HG02870 (cell line): ENCODE results near the gene WDFY4.

Experiments used
- ATAC-seq: cut with Tn5 transposase; IDR thresholded peaks from one replicate; pipeline ENCODE4 v1.9.1; 2021; ENCODE audit warnings: mild to moderate bottlenecking, moderate library complexity; ENCODE audit not compliant: unreplicated experiment

WDFY4 gene

DNA sequence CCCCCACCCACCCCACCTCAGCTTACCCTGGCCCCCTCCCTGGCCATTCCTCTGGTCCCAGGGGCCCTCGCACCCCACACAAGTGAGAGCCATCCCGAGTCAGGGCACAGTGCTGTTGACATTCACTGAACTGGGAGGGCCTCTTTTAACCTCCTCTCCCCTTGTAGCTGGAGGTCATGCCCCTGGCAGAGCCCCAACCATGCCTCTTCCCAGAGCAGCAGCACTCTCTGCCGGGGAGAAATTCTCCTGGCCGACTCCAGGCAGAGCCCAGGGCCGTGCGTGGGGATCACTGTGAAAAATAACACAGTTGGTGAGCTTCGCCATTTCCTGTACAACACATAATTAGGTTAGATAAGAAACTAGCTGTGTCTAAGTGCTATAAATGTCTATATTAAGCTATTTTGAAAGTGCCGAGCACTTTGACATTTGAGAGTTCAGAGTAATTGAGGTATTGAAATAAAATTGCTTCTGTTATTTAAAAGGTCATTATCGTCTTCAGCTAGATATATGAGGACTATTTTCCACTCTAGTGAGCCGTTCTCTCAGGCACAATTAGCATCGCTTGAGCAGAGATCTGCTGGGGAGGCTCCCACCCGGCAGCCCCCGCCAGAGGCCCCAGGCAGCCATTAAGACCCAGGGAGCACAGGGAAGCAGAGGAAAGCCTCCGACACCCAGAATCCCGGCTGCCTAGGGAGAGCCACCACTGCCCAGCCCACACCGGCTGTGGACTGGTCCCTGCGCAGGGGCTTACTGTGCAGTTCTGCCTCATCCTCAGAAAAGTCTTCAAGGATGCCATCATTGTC, 317.4 kb downstream of the WDFY4 start:
- ATAC-seq: no peak

GRCh38 chr10:49005270-49005669, 320.6 kb downstream of the WDFY4 start:
- no peak for ATAC-seq

- ATAC-seq: no peak
Measured at GRCh38 chr10:49007129-49007528, 322.5 kb downstream of the WDFY4 start.

DNA sequence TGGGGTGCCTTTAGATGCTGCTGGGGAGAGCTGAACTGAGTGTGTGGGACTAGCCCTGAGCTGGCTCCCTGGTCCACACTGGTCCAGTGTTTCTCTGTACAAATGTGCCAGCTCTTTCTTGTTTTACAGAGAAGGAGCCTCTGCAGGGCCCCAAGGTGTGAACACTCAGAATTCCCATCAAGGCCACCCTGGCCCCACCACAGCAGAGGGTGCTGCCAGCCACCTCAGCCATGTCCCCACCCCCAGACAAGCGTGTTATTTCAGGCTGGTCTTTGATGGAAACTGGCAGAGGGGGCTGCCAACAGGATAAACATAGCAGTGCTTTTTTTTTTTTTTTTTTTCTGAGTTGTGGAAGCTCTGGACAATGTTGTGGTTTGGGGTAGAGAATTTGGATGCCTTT, 323.4 kb downstream of the WDFY4 start:
- ATAC-seq: no peak

- ATAC-seq: no peak
Measured at GRCh38 chr10:49008505-49009198, 324.0 kb downstream of the WDFY4 start.

- ATAC-seq: no peak
Measured at GRCh38 chr10:49009199-49009979, 324.7 kb downstream of the WDFY4 start.

GRCh38 chr10:49010295-49010694, 325.6 kb downstream of the WDFY4 start:
- no peak for ATAC-seq

- no peak for ATAC-seq
Measured at GRCh38 chr10:49010865-49011264, 326.2 kb downstream of the WDFY4 start.

- no peak for ATAC-seq
Measured at GRCh38 chr10:49011756-49012155, 327.1 kb downstream of the WDFY4 start.

DNA sequence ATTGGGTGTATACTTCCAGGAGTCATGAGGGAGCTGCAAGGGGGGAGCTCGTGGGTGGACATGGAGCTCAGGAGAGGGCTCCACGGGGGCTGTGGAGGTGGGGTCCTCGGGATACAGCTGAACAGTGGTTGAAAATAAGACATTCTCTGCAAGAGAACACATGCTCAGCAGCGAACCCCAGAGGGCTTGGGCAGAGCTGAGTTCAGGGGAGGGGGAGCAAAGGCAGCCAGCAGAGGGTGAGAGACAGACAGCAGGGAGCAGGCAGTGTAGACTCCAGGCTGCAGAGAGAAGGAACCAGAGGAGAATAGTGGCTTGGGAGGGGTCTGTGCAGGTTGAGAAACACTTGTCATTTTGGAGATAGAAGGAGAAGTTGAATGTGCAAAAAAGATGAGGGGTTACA, 327.9 kb downstream of the WDFY4 start:
- no peak for ATAC-seq

DNA sequence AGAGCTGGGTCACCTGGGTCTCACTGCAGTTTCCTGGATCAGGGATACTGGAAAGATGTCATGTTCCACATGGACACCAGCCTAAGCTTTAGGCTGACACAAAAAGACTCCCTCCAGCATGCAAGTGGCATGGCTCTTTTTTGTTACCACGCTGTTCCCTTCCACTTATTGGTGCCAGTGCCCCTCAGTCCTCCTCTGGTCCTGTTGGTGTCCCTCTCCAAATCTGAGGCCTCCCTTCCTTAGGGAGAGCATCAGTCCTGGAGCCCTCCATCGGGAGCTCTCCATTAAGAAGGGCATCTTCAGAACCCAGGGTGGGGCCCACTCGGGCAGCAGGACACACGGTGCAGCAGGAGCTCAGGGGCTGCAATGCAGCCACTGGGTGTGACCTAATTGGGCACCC, 331.0 kb downstream of the WDFY4 start:
- no peak for ATAC-seq

DNA sequence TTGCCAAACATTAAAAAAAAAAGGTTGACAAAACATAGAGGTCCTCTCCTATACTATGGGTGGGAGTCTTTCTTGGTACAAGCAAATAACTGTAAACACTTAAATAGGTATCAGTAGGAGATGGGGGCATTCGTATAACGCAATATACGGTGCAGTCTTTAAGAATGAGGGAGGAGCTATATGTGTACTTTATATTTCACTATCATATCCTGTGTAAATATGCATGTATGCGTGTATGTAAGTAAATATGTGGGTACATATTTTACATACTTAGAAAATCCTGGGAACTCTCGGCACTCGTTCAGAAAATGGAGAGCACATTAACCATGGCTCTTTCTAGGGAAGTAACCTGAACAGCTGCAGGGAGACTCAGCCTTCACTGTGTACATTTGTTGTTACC, 337.0 kb downstream of the WDFY4 start:
- no peak for ATAC-seq

DNA sequence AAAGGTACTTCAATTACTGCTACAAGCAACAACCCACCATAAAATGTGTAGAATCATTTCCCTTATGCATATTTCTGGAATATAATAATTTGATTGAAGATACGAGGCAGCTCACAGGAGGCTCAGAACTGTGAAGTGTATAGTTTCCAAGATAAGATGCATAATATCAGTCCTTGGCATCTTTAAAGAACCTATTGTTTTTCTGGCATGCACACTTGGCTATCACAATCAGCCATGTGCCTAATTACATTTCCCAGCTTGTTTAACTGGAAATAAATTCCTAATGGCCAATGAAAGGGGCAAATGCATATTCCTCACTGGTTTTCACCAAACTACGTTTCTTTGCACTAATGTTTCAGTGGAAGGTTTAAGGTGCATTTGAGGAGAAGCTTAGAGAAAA, 338.4 kb downstream of the WDFY4 start:
- ATAC-seq: no peak

GRCh38 chr10:49023752-49024151, 339.1 kb downstream of the WDFY4 start:
- ATAC-seq: no peak

GRCh38 chr10:49024484-49024883, 339.8 kb downstream of the WDFY4 start:
- no peak for ATAC-seq

- ATAC-seq: no peak
Measured at GRCh38 chr10:49025347-49025983, 340.8 kb downstream of the WDFY4 start.

GRCh38 chr10:49028639-49029038, 344.0 kb downstream of the WDFY4 start:
- no peak for ATAC-seq

GRCh38 chr10:49029666-49030065, 345.0 kb downstream of the WDFY4 start:
- ATAC-seq: no peak
